K562 (cell line): ENCODE data around the gene IFT81. TPM values are rescaled to one million over a fixed set of nuclear protein-coding genes. Genes with fewer than 3 reads are reported as not detected.

Experiments used
- CBX8 ChIP-seq: fragments of 200-600 bp; sonication (generic); IDR thresholded peaks from 2 replicates; pipeline ENCODE4 v1.6.1; 2012; ENCODE audit warnings: borderline replicate concordance, mixed run types, low read depth, mild to moderate bottlenecking, moderate library complexity, mixed read lengths, low read length, control low read depth, inconsistent platforms; ENCODE audit not compliant: poor library complexity, severe bottlenecking; ENCODE audit errors: extremely low read depth
- CREM ChIP-seq: IDR thresholded peaks from 2 replicates; pipeline ENCODE4 v1.6.1; 2014; ENCODE audit warnings: antibody characterized with exemption, low read depth
- DEAF1 ChIP-seq: fragments of 450-650 bp; formaldehyde crosslinking; IDR thresholded peaks from 2 replicates; pipeline ENCODE4 v1.4.0; 2020; ENCODE audit warnings: mild to moderate bottlenecking, moderate library complexity
- DLX4 ChIP-seq: fragments of 250-450 bp; sonication (Bioruptor Pico); IDR thresholded peaks from 2 replicates; pipeline ENCODE4 v1.6.1; 2021; ENCODE audit warnings: mild to moderate bottlenecking
- DPF2 ChIP-seq: fragments of 450-650 bp; IDR thresholded peaks from 2 replicates; pipeline ENCODE4 v1.6.1; 2016
- HMGXB4 ChIP-seq: sonication (generic); formaldehyde crosslinking; IDR thresholded peaks from 2 replicates; pipeline ENCODE4 v1.8.1; 2023; ENCODE audit warnings: mild to moderate bottlenecking, missing genetic modification reagents
- IRF9 ChIP-seq: fragments of 450-650 bp; IDR thresholded peaks from 2 replicates; pipeline ENCODE4 v1.6.1; 2016; ENCODE audit warnings: missing biosample characterization, missing genetic modification characterization
- MYBL2 ChIP-seq, 2 experiments: fragments of 450-650 bp in 1 of 2; sonication (generic) in 1 of 2; formaldehyde crosslinking in 1 of 2; IDR thresholded peaks; 2 replicates each; pipeline versions ENCODE4 v1.6.1 to v1.8.1; 2017 to 2022; ENCODE audit warnings: borderline replicate concordance in 1 of 2, inconsistent platforms in 1 of 2, low read depth in 1 of 2, mild to moderate bottlenecking in 1 of 2, missing genetic modification reagents in 1 of 2, moderate library complexity in 1 of 2
- PKNOX1 ChIP-seq: fragments of 450-650 bp; IDR thresholded peaks from 2 replicates; pipeline ENCODE4 v1.6.1; 2016
- SIN3B ChIP-seq: fragments of 450-650 bp; IDR thresholded peaks from 2 replicates; pipeline ENCODE4 v1.6.1; 2017; ENCODE audit warnings: low read depth, mild to moderate bottlenecking, moderate library complexity
- SMAD4 ChIP-seq: fragments of 250-450 bp; sonication (Bioruptor Pico); conservative IDR thresholded peaks from 2 replicates; pipeline ENCODE4 v1.8.0; 2021; ENCODE audit warnings: inconsistent platforms, mild to moderate bottlenecking, moderate library complexity
- ZEB2 ChIP-seq: fragments of 450-650 bp; IDR thresholded peaks from 2 replicates; pipeline ENCODE4 v1.6.1; 2016
- ZNF23 ChIP-seq: fragments of 250-450 bp; sonication (Bioruptor Pico); IDR thresholded peaks from 2 replicates; pipeline ENCODE4 v1.4.0; 2020; ENCODE audit warnings: mild to moderate bottlenecking
- ZNF609 ChIP-seq: sonication (generic); formaldehyde crosslinking; IDR thresholded peaks from 2 replicates; pipeline ENCODE4 v1.8.1; 2023; ENCODE audit warnings: missing genetic modification reagents, mild to moderate bottlenecking, borderline replicate concordance
- polyA plus RNA-seq, 8 experiments: library from polyadenylated mRNA; depleted of rRNA in 4 of 8; stranded (reverse) in 5 of 8; unstranded in 3 of 8; fragments of >200 nt; fragmentation: Nextera tagmentation in 2 of 8; fragmentation: Illumina TruSeq in 1 of 8; extraction: Ambion mirVana in 2 of 8; extraction: Trizol in 1 of 8; gene quantifications; 2 replicates each; pipeline versions ENCODE4 v1.2.1 to v1.2.3, GENCODE V29; 2011 to 2014; ENCODE audit warnings: inconsistent platforms in 1 of 8, missing spikeins in 1 of 8
- total RNA-seq, 7 experiments: library from RNA; depleted of rRNA in 6 of 7; stranded (reverse); fragments of >200 nt in 6 of 7; fragmentation: Illumina TruSeq in 2 of 7; extraction: Trizol in 2 of 7; gene quantifications; 2 replicates each; pipeline versions ENCODE4 v1.2.1 to v1.2.3, GENCODE V29; 2011 to 2021; ENCODE audit warnings: low replicate concordance in 1 of 7

Gene IFT81
- total and polyA plus RNA-seq, 9 of the 15 experiments (the other 6 are each of a cell fraction or from before 2014, with no cell fraction given) = 2.8 to 11.9 (median 7.9) TPM

GRCh38 chr12:110262442-110263388 lies 138.6 kb downstream of the IFT81 start (continued):
- peak; percentile 71 for TF ChIP-seq PKNOX1
- TF ChIP-seq SIN3B = no peak
- TF ChIP-seq HMGXB4 (CRISPR knock-in tag) = no peak
- no peak for TF ChIP-seq MYBL2 (IDR thresholded peaks at IDR 0.05; ENCODE audit: low read depth)
- TF ChIP-seq MYBL2 (CRISPR knock-in tag; IDR thresholded peaks at IDR 0.05; ENCODE audit: borderline replicate concordance) = no peak
- TF ChIP-seq DPF2 = peak; percentile 72
- TF ChIP-seq ZNF23 = no peak
- TF ChIP-seq CREM = no peak
- TF ChIP-seq ZEB2 = peak; percentile 12; the same call in 1 of the 2 replicates
- TF ChIP-seq DLX4 (CRISPR knock-in tag) = no peak
- TF ChIP-seq ZNF609 = no peak
- TF ChIP-seq IRF9 = peak; percentile 62; the same call in 1 of the 2 replicates
- TF ChIP-seq SMAD4 = no peak; the same call in 1 of the 2 replicates
- TF ChIP-seq CBX8 = no peak
- TF ChIP-seq DEAF1 (CRISPR knock-in tag) = no peak
